Occipital lobe (tissue), 2 donors: ENCODE measurements around the gene SPP1. TPM values are rescaled to one million over a fixed set of nuclear protein-coding genes. Genes with fewer than 3 reads are reported as not detected.
"Not testable (repeated sequence)": the region's sequence is repeated elsewhere in the genome, so short reads cannot be mapped to it uniquely, and the experiment has no call there.

Experiments
- DNase-seq: peaks from one replicate; lab custom pipeline; 2025; lab: John Stamatoyannopoulos, UW
- total RNA-seq: library from RNA; depleted of rRNA; stranded (reverse); fragments of >200 nt; gene quantifications from one replicate; pipeline ENCODE4 v1.2.3, GENCODE V29; 2014

Gene SPP1
- total RNA-seq, 1 donor from 2014 or later: 190 TPM

- DNase-seq: no peak
Observed at GRCh38 chr4:87986508-87986907, 11.0 kb downstream of the SPP1 start.

- no peak for DNase-seq
Observed at GRCh38 chr4:87989765-87990164, 14.3 kb downstream of the SPP1 start.

GRCh38 chr4:87995435-87995834 is 19.9 kb downstream of the SPP1 start:
- DNase-seq: no peak

GRCh38 chr4:87999191-87999691 is 23.7 kb downstream of the SPP1 start:
- not testable (repeated sequence) for DNase-seq

- no peak for DNase-seq
Observed at GRCh38 chr4:88001871-88002270, 26.4 kb downstream of the SPP1 start.

- DNase-seq: no peak
Observed at GRCh38 chr4:88002786-88003185, 27.3 kb downstream of the SPP1 start.

GRCh38 chr4:88003261-88003660 is 27.7 kb downstream of the SPP1 start:
- no peak for DNase-seq

GRCh38 chr4:88005076-88005475 is 29.6 kb downstream of the SPP1 start:
- DNase-seq: no peak

GRCh38 chr4:88005946-88006345 is 30.4 kb downstream of the SPP1 start:
- DNase-seq: no peak

GRCh38 chr4:88006956-88007303 is 31.4 kb downstream of the SPP1 start:
- no peak for DNase-seq

- DNase-seq: peak; percentile 83
Observed at GRCh38 chr4:88007304-88008121, 32.0 kb downstream of the SPP1 start, which contains the start of gene PKD2. Gene PKD2 (plus strand): TSS chr4:88007635. CDS start chr4:88007734, 99 bp downstream.

GRCh38 chr4:88008122-88008742 is 32.7 kb downstream of the SPP1 start:
- DNase-seq: peak; percentile 49

GRCh38 chr4:88008743-88009171 is 33.2 kb downstream of the SPP1 start:
- DNase-seq: no peak

GRCh38 chr4:88009871-88010270 is 34.4 kb downstream of the SPP1 start:
- DNase-seq: no peak

- DNase-seq: no peak
Observed at GRCh38 chr4:88010966-88011365, 35.5 kb downstream of the SPP1 start.

- DNase-seq: no peak
Observed at GRCh38 chr4:88012647-88013046, 37.1 kb downstream of the SPP1 start.

- DNase-seq: no peak
Observed at GRCh38 chr4:88014386-88014905, 38.9 kb downstream of the SPP1 start.

- no peak for DNase-seq
Observed at GRCh38 chr4:88015659-88016295, 40.3 kb downstream of the SPP1 start.

GRCh38 chr4:88017516-88018297 is 42.2 kb downstream of the SPP1 start:
- no peak for DNase-seq

GRCh38 chr4:88018466-88018865 is 43.0 kb downstream of the SPP1 start:
- DNase-seq: peak; percentile 2

- DNase-seq: no peak
Observed at GRCh38 chr4:88021824-88022223, 46.3 kb downstream of the SPP1 start.
